Neural cell (in vitro differentiated cells): ENCODE results near the gene MINDY2.

Source experiments
- CTCF ChIP-seq: fragments of 450-650 bp; IDR thresholded peaks from 2 replicates; pipeline ENCODE4 v1.5.1; 2014; ENCODE audit warnings: antibody characterized with exemption, mild to moderate bottlenecking, moderate library complexity; ENCODE audit not compliant: poor library complexity, severe bottlenecking
- EP300 ChIP-seq: fragments of 450-650 bp; conservative IDR thresholded peaks from 2 replicates; pipeline ENCODE4 v1.6.1; 2014; ENCODE audit warnings: antibody characterized with exemption, mild to moderate bottlenecking, moderate library complexity; ENCODE audit not compliant: poor library complexity, severe bottlenecking
- EZH2 ChIP-seq: fragments of 200-600, 300-800 bp; shearing (Covaris generic), sonication (generic); IDR thresholded peaks from 2 replicates; pipeline ENCODE4 v1.6.1; 2014; ENCODE audit warnings: antibody characterized with exemption, low read length, borderline replicate concordance, mild to moderate bottlenecking; ENCODE audit not compliant: insufficient read depth, poor library complexity, severe bottlenecking
- MXI1 ChIP-seq: fragments of 450-650 bp; conservative IDR thresholded peaks from 2 replicates; pipeline ENCODE4 v1.6.1; 2014; ENCODE audit warnings: antibody characterized with exemption, mild to moderate bottlenecking; ENCODE audit not compliant: poor library complexity, severe bottlenecking
- POLR2AphosphoS5 ChIP-seq: IDR thresholded peaks from 2 replicates; pipeline ENCODE4 v1.6.1; 2012
- REST ChIP-seq: IDR thresholded peaks from 2 replicates; pipeline ENCODE4 v1.6.1; 2012; ENCODE audit warnings: borderline replicate concordance
- TAF1 ChIP-seq: IDR thresholded peaks from 2 replicates; pipeline ENCODE4 v1.6.1; 2012; ENCODE audit warnings: low read depth

GRCh38 chr15:58736018-58736643 lies 35.0 kb upstream of the MINDY2 start:
- TF ChIP-seq EZH2 (no peak), CTCF (no peak), EP300 (no peak), REST (no peak), MXI1 (no peak), POLR2AphosphoS5 (no peak), TAF1 (no peak)
